HepG2 (cell line): Measurements from ENCODE around the gene TMEM44. TPM values are rescaled to one million over a fixed set of nuclear protein-coding genes. Genes with fewer than 3 reads are reported as not detected.
A peak's percentile ranks its signal among the peaks of the same experiment; 100 is the strongest.

Experiments used
- ATAC-seq: fragments of 200-7000 bp; cut with Tn5 transposase; 3 replicates; pipeline ENCODE4 v1.9.1; 2020; ENCODE audit warnings: mild to moderate bottlenecking, moderate library complexity
- BruUV-seq: library from RNA; stranded (reverse); fragments of 400-500 nt; replicated peaks from 2 replicates; lab custom pipeline; 2021; lab: Mats Ljungman, UMichigan
- CTCF ChIA-PET: fragments of 300-600 bp; formaldehyde crosslinking; extraction: SDS; loops from one replicate; lab custom pipeline; 2021; ENCODE audit warnings: low total read pairs, inconsistent platforms, low intra/inter-chr PET ratio; lab: Yijun Ruan, JAX
- POLR2A ChIA-PET: fragments of 350-600 bp; sonication (Branson Sonifier 250); formaldehyde crosslinking; loops from one replicate; lab custom pipeline; 2020; ENCODE audit warnings: antibody characterized with exemption, inconsistent platforms; lab: Yijun Ruan, JAX
- DNase-seq: peaks from one replicate; pipeline ENCODE4 v3.0.0-alpha.2; 2015; ENCODE audit warnings: low spot score
- FAIRE-seq: peaks from 3 replicates; lab custom pipeline; 2011; peaks lifted over from hg19 to GRCh38; lab: Jason Lieb, UNC
- H2AFZ ChIP-seq: one replicate; pipeline ENCODE4 v1.6.1; 2011; ENCODE audit warnings: low read length, inconsistent platforms
- H3K27ac ChIP-seq: fragments of 300-600 bp; 3 replicates; pipeline ENCODE4 v1.8.0; 2011; ENCODE audit warnings: mixed run types, mild to moderate bottlenecking, mixed read lengths, low read length, inconsistent platforms; ENCODE audit not compliant: insufficient read depth; ENCODE audit errors: extremely low read length
- H3K27me3 ChIP-seq, 2 experiments: fragments of 200-600 bp in 1 of 2; 2 replicates in 1 of 2; 3 replicates in 1 of 2; pipeline versions ENCODE4 v1.6.0 to v1.8.0; 2011; ENCODE audit warnings: low read length in 2 of 2, mild to moderate bottlenecking in 2 of 2, moderate library complexity in 2 of 2, inconsistent platforms in 1 of 2; ENCODE audit not compliant: insufficient read depth in 2 of 2, control insufficient read depth in 1 of 2
- H3K36me3 ChIP-seq, 2 experiments: fragments of 200-600 bp in 1 of 2; replicated peaks in 1 of 2; 2 replicates in 1 of 2; 3 replicates in 1 of 2; pipeline versions ENCODE4 v1.5.1 to v1.8.0; 2011; ENCODE audit warnings: low read length in 2 of 2, inconsistent platforms in 1 of 2; ENCODE audit not compliant: insufficient read depth in 2 of 2, control insufficient read depth in 1 of 2
- H3K4me1 ChIP-seq: 2 replicates; pipeline ENCODE4 v1.5.1; 2012; ENCODE audit warnings: low read length, inconsistent platforms; ENCODE audit not compliant: insufficient read depth
- H3K4me2 ChIP-seq: 2 replicates; pipeline ENCODE4 v1.6.0; 2011; ENCODE audit warnings: low read depth, low read length, inconsistent platforms
- H3K4me3 ChIP-seq, 3 experiments: fragments of 200-600 bp in 1 of 3; sonication (generic), shearing (Covaris generic) in 1 of 3; replicated peaks in 1 of 3; 2 replicates each; pipeline ENCODE4 v1.5.1; 2011 to 2016; ENCODE audit warnings: low read length in 3 of 3, inconsistent platforms in 2 of 3, low read depth in 2 of 3, mild to moderate bottlenecking in 2 of 3, control low read depth in 1 of 3, mixed read lengths in 1 of 3; ENCODE audit not compliant: insufficient read depth in 1 of 3
- H3K79me2 ChIP-seq: one replicate; pipeline ENCODE4 v1.6.1; 2011; ENCODE audit warnings: low read length, inconsistent platforms; ENCODE audit not compliant: insufficient read depth
- H3K9ac ChIP-seq: 2 replicates; pipeline ENCODE4 v1.6.0; 2011; ENCODE audit warnings: mild to moderate bottlenecking, low read depth, low read length, inconsistent platforms; ENCODE audit not compliant: insufficient read depth
- H3K9me3 ChIP-seq: 2 replicates; pipeline ENCODE4 v1.5.1; 2012; ENCODE audit warnings: mild to moderate bottlenecking, low read length
- H4K20me1 ChIP-seq: 2 replicates; pipeline ENCODE4 v1.6.0; 2011; ENCODE audit warnings: inconsistent platforms, mild to moderate bottlenecking, low read length, moderate library complexity; ENCODE audit not compliant: insufficient read depth
- WGBS: methylation state at CpG from one replicate; pipeline ENCODE4 v1.1.6; 2017; ENCODE audit warnings: low lambda C conversion rate; 5-methylcytosine and 5-hydroxymethylcytosine counted together
- in situ Hi-C: cut with HindIII; loops from 2 replicates; pipeline ENCODE4 v1.10.0; 2017; ENCODE audit warnings: low pct_unique_long_range_greater_than_20kb; ENCODE audit not compliant: extremely low pct_ligation_motif_present
- intact Hi-C: fragments of 100-400 bp; cut with micrococcal nuclease; formaldehyde crosslinking; loops from one replicate; pipeline ENCODE4 v1.10.0; 2022; ENCODE audit not compliant: unreplicated experiment
- polyA plus RNA-seq, 8 experiments: library from polyadenylated mRNA; depleted of rRNA in 3 of 8; stranded (reverse) in 7 of 8; unstranded in 1 of 8; fragments of >200 nt; fragmentation: Illumina TruSeq in 4 of 8; extraction: Trizol in 4 of 8; gene quantifications; 2 replicates each; pipeline versions ENCODE4 v1.2.1 to v1.2.3, GENCODE V29; 2011 to 2016; ENCODE audit warnings: low read depth in 4 of 8, missing spikeins in 1 of 8, mixed read lengths in 1 of 8; ENCODE audit not compliant: insufficient read depth in 1 of 8
- total RNA-seq, 5 experiments: library from RNA; depleted of rRNA; stranded (reverse); fragments of >200 nt; fragmentation: Illumina TruSeq; extraction: Trizol; gene quantifications; 2 replicates each; pipeline ENCODE4 v1.2.3, GENCODE V29; 2016; ENCODE audit warnings: low read depth in 1 of 5
- TF ChIP-seq, protein P1 (sequence below): sonication (generic); formaldehyde crosslinking; IDR thresholded peaks from 2 replicates; pipeline ENCODE4 v1.8.0; 2022; ENCODE audit warnings: mild to moderate bottlenecking, missing genetic modification reagents, moderate library complexity
- TF ChIP-seq, protein P2 (sequence below): sonication (generic); formaldehyde crosslinking; conservative IDR thresholded peaks from 2 replicates; pipeline ENCODE4 v1.8.1; 2023; ENCODE audit warnings: missing genetic modification reagents

TMEM44 gene
- total and polyA plus RNA-seq, 2 of the 13 experiments (the other 11 are each of a cell fraction or from before 2014, with no cell fraction given) = 7.3 to 13.8 TPM

DNA sequence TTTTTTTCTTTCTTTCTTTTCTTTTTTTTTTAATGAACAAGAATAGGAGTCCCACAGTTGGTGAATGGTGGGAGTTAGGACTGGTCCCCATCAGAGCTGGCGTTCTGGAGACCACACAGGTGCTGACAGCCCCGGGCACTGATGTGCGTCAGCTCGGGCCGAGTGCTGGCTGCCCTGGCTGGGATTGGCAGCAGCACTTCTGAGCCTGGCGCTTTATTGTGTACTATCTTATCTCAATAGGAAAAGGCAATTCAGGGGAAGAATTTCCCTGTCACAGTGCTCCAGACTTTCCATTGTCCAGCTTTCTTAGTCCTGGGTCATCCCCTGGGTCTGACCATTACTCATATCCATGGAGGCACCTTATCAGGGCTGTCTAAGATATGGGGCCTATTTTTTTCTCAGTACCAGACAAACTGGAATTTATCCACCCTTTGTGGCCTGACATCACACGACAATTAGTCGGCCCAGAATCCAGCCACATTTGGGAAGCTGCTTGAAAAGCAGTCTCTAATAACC lies 54.1 kb downstream of the TMEM44 start:
- peaks cover 42% of the 10 kb centered on the region for H3K4me1 ChIP-seq
- no TSS peak for BruUV-seq
- H4K20me1 ChIP-seq = no peaks in the 10 kb centered on the region
- no peak overlapping the region for H3K27ac ChIP-seq
- POLR2A ChIA-PET = no interaction called here
- CTCF ChIA-PET = no interaction called here
- no peak overlapping the region for H3K4me3 ChIP-seq
- H3K79me2 ChIP-seq = peaks cover 3% of the 10 kb centered on the region
- H3K9me3 ChIP-seq = no peaks in the 10 kb centered on the region
- DNase-seq (no peak), FAIRE-seq (no peak), ATAC-seq (no peak)
- in situ Hi-C loops (no loop called here), intact Hi-C loops (no loop called here)
- H3K27me3 ChIP-seq = no peaks in the 10 kb centered on the region; a peak in 1 of 5 replicates
- H3K9ac ChIP-seq = no peak overlapping the region
- no peak overlapping the region for H2AFZ ChIP-seq
- H3K4me2 ChIP-seq = no peak overlapping the region
- TF ChIP-seq, protein P1, sequence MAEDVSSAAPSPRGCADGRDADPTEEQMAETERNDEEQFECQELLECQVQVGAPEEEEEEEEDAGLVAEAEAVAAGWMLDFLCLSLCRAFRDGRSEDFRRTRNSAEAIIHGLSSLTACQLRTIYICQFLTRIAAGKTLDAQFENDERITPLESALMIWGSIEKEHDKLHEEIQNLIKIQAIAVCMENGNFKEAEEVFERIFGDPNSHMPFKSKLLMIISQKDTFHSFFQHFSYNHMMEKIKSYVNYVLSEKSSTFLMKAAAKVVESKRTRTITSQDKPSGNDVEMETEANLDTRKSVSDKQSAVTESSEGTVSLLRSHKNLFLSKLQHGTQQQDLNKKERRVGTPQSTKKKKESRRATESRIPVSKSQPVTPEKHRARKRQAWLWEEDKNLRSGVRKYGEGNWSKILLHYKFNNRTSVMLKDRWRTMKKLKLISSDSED (CRISPR knock-in tag) = no peak
- TF ChIP-seq, protein P2, sequence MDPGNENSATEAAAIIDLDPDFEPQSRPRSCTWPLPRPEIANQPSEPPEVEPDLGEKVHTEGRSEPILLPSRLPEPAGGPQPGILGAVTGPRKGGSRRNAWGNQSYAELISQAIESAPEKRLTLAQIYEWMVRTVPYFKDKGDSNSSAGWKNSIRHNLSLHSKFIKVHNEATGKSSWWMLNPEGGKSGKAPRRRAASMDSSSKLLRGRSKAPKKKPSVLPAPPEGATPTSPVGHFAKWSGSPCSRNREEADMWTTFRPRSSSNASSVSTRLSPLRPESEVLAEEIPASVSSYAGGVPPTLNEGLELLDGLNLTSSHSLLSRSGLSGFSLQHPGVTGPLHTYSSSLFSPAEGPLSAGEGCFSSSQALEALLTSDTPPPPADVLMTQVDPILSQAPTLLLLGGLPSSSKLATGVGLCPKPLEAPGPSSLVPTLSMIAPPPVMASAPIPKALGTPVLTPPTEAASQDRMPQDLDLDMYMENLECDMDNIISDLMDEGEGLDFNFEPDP (CRISPR knock-in tag) = 0 out of 2 replicates have a peak, but pooled peaks have one; percentile 9
- no peaks in the 10 kb centered on the region for H3K36me3 ChIP-seq
- WGBS = 94% methylated on average over 8 of the region's 8 CpGs
